Cerebellar cortex (tissue), 1 donor: Measurements from ENCODE around the gene ALKBH1.
"Not testable (repeated sequence)": the region's sequence is repeated elsewhere in the genome, so short reads cannot be mapped to it uniquely, and the experiment has no call there.

Source experiments
- DNase-seq: peaks from one replicate; pipeline ENCODE4 v3.0.0-alpha.2; 2015; ENCODE audit warnings: low spot score

Gene ALKBH1

GRCh38 chr14:77673193-77673592, 34.6 kb downstream of the ALKBH1 start:
- no peak for DNase-seq

DNA sequence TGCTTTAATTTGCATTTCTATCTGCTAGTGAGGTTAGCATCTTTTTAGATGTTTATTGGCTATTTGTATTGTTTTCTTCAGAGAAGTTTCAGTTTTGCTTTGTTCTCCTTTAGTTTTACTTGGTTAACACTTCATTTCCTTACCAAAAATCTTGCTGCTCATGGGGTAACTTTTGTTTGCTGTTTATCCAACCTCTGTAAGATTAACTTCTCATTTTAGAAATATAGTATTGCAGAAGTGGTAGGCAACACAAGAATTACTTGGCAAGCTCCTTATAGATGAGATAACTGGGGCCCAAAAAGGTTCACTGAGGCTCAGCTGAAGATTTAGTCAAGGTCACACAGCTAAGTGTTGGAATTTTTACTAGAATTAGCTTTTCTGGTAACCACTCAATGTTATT, 40.5 kb downstream of the ALKBH1 start:
- no peak for DNase-seq

GRCh38 chr14:77663293-77663692, 44.5 kb downstream of the ALKBH1 start:
- no peak for DNase-seq

DNA sequence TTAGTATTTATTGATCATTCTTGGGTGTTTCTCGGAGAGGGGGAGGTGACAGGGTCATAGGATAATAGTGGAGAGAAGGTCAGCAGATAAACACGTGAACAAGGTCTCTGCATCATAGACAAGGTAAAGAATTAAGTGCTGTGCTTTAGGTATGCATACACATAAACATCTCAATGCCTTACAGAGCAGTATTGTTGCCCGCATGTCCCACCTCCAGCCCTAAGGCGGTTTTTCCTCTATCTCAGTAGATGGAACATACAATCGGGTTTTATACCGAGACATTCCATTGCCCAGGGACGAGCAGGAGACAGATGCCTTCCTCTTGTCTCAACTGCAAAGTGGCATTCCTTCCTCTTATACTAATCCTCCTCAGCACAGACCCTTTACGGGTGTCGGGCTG, 46.3 kb downstream of the ALKBH1 start:
- not testable (repeated sequence) for DNase-seq

DNA sequence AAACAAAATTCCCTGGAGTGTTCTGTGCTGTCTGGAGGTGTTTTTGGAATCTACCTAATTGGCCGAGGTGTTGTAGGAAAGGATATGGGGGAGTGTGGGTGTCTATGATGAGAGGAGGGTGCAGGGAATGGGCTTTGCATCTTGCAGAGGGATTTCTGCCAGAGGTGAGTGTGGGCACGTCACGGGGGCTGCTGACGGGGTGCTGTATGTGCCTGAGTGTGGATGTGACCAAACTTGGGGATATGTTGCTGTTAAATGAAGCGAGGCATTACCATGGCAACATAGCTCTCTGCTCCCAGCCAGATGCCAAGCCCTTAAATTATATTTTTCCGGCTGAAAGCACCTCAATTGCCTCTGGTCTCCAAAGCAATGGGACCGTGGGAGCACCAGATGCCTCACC, 47.1 kb downstream of the ALKBH1 start:
- peak; percentile 41 for DNase-seq

DNA sequence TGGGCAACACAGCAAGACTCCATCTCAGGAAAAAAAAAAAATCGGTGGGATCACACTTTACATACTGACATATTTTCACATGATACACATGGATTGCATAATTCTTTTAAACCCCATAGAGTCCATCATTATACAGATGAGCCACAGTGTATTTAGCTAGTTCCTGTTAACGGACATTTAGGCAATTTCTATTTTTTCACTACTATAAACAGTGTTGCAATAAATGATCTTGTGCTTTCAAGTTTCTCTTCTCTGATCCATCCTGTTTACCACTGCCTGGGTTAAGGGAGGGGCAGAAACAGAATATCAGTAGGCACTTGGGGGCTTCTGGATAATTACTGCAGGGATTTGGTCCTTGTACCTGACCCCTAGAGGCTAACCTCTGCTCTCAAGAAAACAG, 48.0 kb downstream of the ALKBH1 start:
- DNase-seq: no peak

DNA sequence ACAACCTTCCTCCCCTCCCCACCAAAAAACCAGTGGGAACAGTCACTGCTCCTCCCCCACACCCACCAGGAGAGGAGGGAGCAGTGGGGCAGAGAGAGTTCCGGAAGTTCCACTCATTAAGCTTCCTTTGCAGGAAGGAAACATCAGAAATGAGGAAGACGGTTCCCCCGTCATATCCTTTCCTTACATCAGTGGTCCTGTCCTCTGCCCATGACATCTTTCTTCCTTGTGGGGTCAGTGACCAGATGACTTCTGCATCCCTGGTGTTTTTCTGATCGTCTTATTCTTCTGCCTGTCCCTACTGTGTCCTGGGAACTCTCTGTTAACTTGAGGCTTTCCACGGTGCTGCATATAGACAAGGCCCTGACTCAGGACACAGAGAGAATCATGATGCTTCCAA, 50.5 kb downstream of the ALKBH1 start:
- no peak for DNase-seq

- DNase-seq: no peak
Observed at GRCh38 chr14:77654001-77654441, 53.8 kb downstream of the ALKBH1 start.

GRCh38 chr14:77649326-77649725, 58.5 kb downstream of the ALKBH1 start:
- DNase-seq: no peak

GRCh38 chr14:77648520-77649200, 59.2 kb downstream of the ALKBH1 start:
- DNase-seq: no peak

DNA sequence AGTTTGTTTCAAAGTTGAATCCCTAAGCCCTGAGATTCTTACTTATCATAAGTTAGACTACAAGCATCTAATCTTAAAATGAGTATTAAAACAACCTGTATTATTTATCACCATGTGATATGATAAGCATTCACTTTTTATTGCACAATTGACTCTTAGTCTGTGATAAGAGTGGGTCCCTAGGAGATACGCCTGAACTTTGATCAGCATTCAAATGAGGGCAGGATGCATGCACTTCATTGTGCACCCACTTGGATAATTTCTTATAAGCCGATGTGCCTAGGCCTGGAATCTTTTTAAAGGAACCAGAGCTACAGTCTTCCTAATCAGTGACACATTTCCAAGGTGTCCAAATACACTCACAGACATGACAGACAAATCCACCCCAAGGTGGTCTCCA, 60.0 kb downstream of the ALKBH1 start:
- no peak for DNase-seq

DNA sequence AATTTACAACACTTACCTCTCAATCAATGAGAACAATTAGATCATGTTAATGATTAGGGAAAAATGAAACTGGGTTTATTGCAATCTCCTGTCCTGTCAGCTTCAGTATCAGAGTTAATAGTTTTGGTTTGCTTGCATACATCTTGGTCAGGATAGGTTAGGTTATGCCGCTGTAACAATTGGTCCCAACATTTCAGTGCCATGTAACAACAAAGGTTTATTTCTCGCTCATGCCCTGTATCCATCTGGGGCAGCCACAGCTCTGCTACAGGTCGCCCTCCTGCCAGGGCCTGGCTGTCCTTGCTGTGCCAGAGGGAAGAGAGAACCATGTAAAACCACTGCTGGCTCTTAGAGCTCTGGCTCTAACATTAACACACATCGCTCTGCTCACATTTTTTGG, 60.9 kb downstream of the ALKBH1 start:
- DNase-seq: no peak

DNA sequence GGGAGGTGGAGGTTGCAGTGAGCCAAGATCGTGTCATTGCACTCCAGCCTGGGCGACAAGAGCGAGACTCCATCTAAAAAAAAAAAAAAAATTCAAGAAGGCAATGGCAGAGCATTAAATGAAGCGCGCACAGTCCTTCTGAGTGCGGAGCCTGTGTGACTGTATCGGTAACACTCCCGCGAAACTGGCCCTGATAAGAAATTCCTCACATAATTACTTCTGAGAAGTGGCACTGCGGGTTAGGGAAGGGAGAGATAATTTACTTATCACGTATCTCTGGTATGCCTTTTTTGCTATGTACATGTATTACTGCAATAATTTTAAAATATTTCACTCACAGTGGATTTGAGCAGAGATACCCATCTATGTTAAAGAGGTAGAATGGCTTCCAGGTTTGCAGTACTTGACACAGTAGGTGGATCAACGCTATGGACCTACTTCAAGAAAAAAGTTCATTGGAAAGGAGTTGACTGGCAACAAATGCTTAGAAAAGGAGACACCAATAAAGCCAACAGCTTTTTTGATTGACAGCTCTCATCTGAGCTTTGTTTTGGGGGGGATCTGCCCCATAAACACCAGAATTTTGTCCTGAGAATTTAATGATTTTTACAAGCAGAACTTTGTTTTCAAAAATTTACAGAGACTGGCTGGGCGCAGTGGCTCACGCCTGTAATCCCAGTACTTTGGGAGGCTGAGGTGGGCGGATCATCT, 62.1 kb downstream of the ALKBH1 start:
- no peak for DNase-seq

- DNase-seq: no peak
Observed at GRCh38 chr14:77642407-77642806, 65.4 kb downstream of the ALKBH1 start.

DNA sequence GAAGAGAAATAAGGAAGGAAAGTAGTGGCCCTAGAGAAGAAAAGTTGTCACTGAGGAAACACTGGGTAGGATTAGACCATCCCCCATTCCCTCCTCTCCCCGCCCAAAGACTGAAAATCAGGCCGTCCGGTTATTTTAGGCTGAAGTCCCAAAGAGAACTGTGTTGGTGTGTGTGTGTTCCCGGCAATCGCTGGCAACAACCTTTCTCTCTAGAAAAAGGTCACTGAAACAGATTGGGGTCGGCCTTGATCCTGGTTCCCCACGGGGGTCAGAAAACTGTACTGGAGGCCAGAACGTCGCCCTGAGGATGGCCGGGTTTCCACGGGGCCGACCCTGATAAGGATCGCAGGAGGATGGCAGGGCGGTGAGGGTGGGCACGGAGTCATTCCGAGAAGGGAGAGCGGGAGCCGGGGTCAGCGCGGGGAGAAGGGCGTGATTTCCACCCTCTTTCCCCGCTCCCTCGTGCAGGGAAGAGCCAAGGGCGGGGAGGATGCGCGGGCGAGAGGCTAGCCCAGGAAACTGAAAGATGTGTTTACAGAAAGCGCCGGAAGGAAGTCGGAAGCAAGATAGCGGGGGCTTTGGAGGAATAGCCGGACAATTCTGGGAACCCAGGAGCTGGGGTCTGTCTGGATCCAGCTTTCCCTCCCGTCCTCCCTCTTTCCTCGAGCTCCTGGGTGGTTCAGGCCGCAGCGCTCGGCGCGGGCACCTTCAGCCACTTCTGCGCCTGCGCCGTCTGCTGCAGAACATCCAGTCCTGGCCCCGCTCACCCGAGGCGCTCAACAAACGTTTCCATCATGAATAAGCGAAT, 66.1 kb downstream of the ALKBH1 start:
- DNase-seq: peak; percentile 18

GRCh38 chr14:77640756-77641533, 66.9 kb downstream of the ALKBH1 start:
- DNase-seq: no peak

DNA sequence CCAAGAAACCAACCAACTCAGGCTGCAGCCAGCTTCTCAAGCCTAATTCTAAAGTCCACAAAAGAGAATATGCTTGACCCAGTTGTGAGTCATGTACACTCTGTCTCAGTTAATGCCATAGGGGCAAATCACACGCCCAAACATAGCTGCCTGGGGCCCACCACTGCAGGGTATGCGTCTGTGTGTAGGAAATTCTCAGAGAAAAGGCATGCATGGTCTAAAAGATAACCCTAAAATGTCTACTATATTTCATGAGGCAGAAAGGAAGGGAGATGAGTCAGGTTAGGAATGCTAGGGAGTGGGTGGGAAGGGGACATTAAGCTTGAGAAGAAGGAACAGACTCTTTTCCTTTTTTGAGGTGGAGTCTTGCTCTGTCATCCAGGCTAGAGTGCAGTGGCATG, 69.1 kb downstream of the ALKBH1 start:
- no peak for DNase-seq

GRCh38 chr14:77635869-77636268, 72.0 kb downstream of the ALKBH1 start:
- not testable (repeated sequence) for DNase-seq

GRCh38 chr14:77635466-77635865, 72.4 kb downstream of the ALKBH1 start:
- DNase-seq: not testable (repeated sequence)

DNA sequence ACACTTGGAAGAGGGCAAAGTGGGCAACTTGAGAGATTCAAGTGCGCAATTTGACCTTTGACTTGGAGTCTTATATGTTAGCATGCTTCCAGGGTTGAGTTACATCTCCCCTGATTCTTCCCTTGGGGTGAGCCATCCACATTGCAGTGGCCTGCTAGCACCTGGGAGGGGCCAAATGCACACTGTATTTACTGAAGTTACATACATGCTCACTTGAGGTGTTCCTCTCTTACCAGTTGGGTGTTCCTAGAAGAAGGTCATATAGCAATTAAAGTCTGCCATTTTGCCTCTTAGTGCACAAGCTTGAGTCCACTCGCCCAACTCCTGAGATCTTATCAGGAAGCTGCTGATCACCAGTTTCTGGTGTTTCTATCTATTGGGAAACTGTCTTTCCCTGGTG, 77.7 kb downstream of the ALKBH1 start:
- DNase-seq: no peak

DNA sequence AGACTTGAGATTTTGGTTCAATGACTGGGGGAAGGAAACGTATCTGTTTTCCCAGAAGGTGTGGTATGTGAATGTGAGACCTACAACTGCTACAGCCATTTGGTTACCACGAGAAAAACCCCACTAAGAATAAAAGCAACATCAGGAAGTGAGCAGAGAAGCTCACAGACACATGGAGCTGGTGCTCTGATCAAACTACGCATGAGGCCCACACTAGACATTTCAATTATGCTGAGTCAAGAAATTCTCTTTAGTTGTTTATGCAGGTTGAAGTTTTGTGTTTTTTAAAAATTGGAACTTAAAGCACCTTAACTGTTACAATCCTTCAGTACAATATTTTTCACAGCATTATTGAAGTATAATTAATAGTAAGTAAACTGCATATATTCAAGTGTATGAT, 82.5 kb downstream of the ALKBH1 start:
- no peak for DNase-seq

- no peak for DNase-seq
Observed at GRCh38 chr14:77623201-77623600, 84.6 kb downstream of the ALKBH1 start.
